ENCODE measurements around the gene DNAJC16. TPM values are rescaled to one million over a fixed set of nuclear protein-coding genes. Genes with fewer than 3 reads are reported as not detected.

The DNAJC16 gene
- total and polyA plus RNA-seq, 2 of the 13 experiments (the other 11 are each of a cell fraction or from before 2014, with no cell fraction given) = 11.4 to 15.4 TPM

GRCh38 chr1:15618655-15619525 is 92.2 kb downstream of the DNAJC16 start (continued):
- TF ChIP-seq NR2F1 (CRISPR knock-in tag; IDR thresholded peaks at IDR 0.05) (peak in 1 of 2 experiments; percentile 44; a peak in 1 of 4 replicates), RFXANK (CRISPR knock-in tag; IDR thresholded peaks at IDR 0.05) (no peak), ZNF496 (CRISPR knock-in tag; IDR thresholded peaks at IDR 0.05; ENCODE audit: insufficient replicate concordance) (no peak), HNRNPL (IDR thresholded peaks at IDR 0.05; ENCODE audit: low read depth, low read length) (no peak), ZNF18 (CRISPR knock-in tag; IDR thresholded peaks at IDR 0.05; ENCODE audit: insufficient replicate concordance) (peak; percentile 60), ZNF773 (CRISPR knock-in tag; IDR thresholded peaks at IDR 0.05; ENCODE audit: borderline replicate concordance) (no peak), TMF1 (CRISPR knock-in tag; IDR thresholded peaks at IDR 0.05; ENCODE audit: low read depth) (no peak), STAT6 (CRISPR knock-in tag; IDR thresholded peaks at IDR 0.05; ENCODE audit: borderline replicate concordance) (peak; percentile 78; the same call in 1 of the 2 replicates), ZNF777 (CRISPR knock-in tag; IDR thresholded peaks at IDR 0.05) (0 out of 2 replicates have a peak, but pooled peaks have one; percentile 29), PREB (CRISPR knock-in tag; IDR thresholded peaks at IDR 0.05) (no peak), KDM4B (CRISPR knock-in tag; IDR thresholded peaks at IDR 0.05) (0 out of 2 replicates have a peak, but pooled peaks have one; percentile 23), ZNF10 (CRISPR knock-in tag; IDR thresholded peaks at IDR 0.05; ENCODE audit: borderline replicate concordance, low read depth) (no peak), HNF4G (IDR thresholded peaks at IDR 0.05; ENCODE audit: borderline replicate concordance, low read depth, low read length) (peak; percentile 81), HNF4G (CRISPR knock-in tag; IDR thresholded peaks at IDR 0.05; ENCODE audit: borderline replicate concordance, low read depth) (no peak), ZBTB46 (CRISPR knock-in tag; IDR thresholded peaks at IDR 0.05; ENCODE audit: borderline replicate concordance) (no peak), CSRNP1 (CRISPR knock-in tag; IDR thresholded peaks at IDR 0.05) (no peak), RARG (CRISPR knock-in tag; IDR thresholded peaks at IDR 0.05; ENCODE audit: low read depth) (no peak), RXRA (CRISPR knock-in tag; IDR thresholded peaks at IDR 0.05) (0 out of 2 replicates have a peak, but pooled peaks have one; percentile 14)

All from HepG2 (cell line).